Activated CD4-positive, alpha-beta T cell treated with anti-CD3 and anti-CD28 coated beads, Interleukin-2, amount 50 U/mL, for 4 hours (primary cell): Measurements from ENCODE around the gene SDK1.

ENCODE experiments used
- DNase-seq, 2 experiments: peaks; one replicate each; pipeline ENCODE4 v3.0.0-alpha.2; 2020

Gene SDK1

GRCh38 chr7:3598854-3599253 lies 297.8 kb downstream of the SDK1 start:
- no peak for DNase-seq

GRCh38 chr7:3605222-3605621 lies 304.2 kb downstream of the SDK1 start:
- DNase-seq: no peak

- no peak for DNase-seq
Observed at GRCh38 chr7:3606436-3606835, 305.4 kb downstream of the SDK1 start.

- DNase-seq: no peak
Observed at GRCh38 chr7:3607847-3608246, 306.8 kb downstream of the SDK1 start.

GRCh38 chr7:3616306-3616705 lies 315.3 kb downstream of the SDK1 start:
- DNase-seq: no peak

GRCh38 chr7:3630081-3630480 lies 329.0 kb downstream of the SDK1 start:
- DNase-seq: no peak

GRCh38 chr7:3634396-3634795 lies 333.3 kb downstream of the SDK1 start:
- DNase-seq: no peak

- DNase-seq: no peak
Observed at GRCh38 chr7:3636131-3636860, 335.2 kb downstream of the SDK1 start.

GRCh38 chr7:3639253-3639652 lies 338.2 kb downstream of the SDK1 start:
- no peak for DNase-seq

GRCh38 chr7:3641582-3641981 lies 340.5 kb downstream of the SDK1 start:
- DNase-seq: no peak

- DNase-seq: no peak
Observed at GRCh38 chr7:3643091-3643490, 342.0 kb downstream of the SDK1 start.

- no peak for DNase-seq
Observed at GRCh38 chr7:3648276-3648675, 347.2 kb downstream of the SDK1 start.

- DNase-seq: no peak
Observed at GRCh38 chr7:3649250-3649649, 348.2 kb downstream of the SDK1 start.

GRCh38 chr7:3649678-3650440 lies 348.8 kb downstream of the SDK1 start:
- no peak for DNase-seq

- no peak for DNase-seq
Observed at GRCh38 chr7:3650844-3651243, 349.8 kb downstream of the SDK1 start.

- no peak for DNase-seq
Observed at GRCh38 chr7:3655635-3656034, 354.6 kb downstream of the SDK1 start.

GRCh38 chr7:3657206-3657605 lies 356.2 kb downstream of the SDK1 start:
- no peak for DNase-seq

- DNase-seq: no peak
Observed at GRCh38 chr7:3668743-3669142, 367.7 kb downstream of the SDK1 start.

GRCh38 chr7:3670898-3671297 lies 369.8 kb downstream of the SDK1 start:
- no peak for DNase-seq

- DNase-seq: peak; percentile 46 to 53
Observed at GRCh38 chr7:3673524-3673923, 372.5 kb downstream of the SDK1 start.

- DNase-seq: no peak
Observed at GRCh38 chr7:3678314-3678810, 377.3 kb downstream of the SDK1 start.

- no peak for DNase-seq
Observed at GRCh38 chr7:3682028-3682710, 381.1 kb downstream of the SDK1 start.
